ENCODE measurements around the gene HOXB8.

DNA sequence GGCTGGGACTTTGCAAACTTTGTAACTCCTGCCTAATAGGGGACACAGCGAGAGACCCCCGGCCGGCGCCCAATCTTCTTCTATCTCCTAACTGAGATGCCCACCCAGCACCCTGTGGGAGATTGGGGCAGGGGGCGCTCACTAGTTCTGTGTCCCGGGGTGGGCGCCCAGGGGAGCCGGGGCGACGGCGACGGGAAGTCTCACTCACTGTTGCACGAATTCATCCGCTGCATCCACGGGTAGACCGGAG lies 17.6 kb downstream of the HOXB8 start:
- TF ChIP-seq, protein P1, sequence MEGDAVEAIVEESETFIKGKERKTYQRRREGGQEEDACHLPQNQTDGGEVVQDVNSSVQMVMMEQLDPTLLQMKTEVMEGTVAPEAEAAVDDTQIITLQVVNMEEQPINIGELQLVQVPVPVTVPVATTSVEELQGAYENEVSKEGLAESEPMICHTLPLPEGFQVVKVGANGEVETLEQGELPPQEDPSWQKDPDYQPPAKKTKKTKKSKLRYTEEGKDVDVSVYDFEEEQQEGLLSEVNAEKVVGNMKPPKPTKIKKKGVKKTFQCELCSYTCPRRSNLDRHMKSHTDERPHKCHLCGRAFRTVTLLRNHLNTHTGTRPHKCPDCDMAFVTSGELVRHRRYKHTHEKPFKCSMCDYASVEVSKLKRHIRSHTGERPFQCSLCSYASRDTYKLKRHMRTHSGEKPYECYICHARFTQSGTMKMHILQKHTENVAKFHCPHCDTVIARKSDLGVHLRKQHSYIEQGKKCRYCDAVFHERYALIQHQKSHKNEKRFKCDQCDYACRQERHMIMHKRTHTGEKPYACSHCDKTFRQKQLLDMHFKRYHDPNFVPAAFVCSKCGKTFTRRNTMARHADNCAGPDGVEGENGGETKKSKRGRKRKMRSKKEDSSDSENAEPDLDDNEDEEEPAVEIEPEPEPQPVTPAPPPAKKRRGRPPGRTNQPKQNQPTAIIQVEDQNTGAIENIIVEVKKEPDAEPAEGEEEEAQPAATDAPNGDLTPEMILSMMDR (conservative IDR thresholded peaks at IDR 0.05 in 1 of 2, IDR thresholded peaks at IDR 0.05 in 1 of 2; ENCODE audit: low read depth in 1 of 2, low read length in 2 of 2) = no peak
- TF ChIP-seq EZH2 (IDR thresholded peaks at IDR 0.05; ENCODE audit: low read length, missing control alignments) = no peak

Measured in fibroblast of lung (primary cell).